Measurements from ENCODE around the gene HNRNPR. TPM values are rescaled to one million over a fixed set of nuclear protein-coding genes. Genes with fewer than 3 reads are reported as not detected.
A peak's percentile ranks its signal among the peaks of the same experiment; 100 is the strongest.

HNRNPR gene
- total and polyA plus RNA-seq, 9 of the 15 experiments (the other 6 are each of a cell fraction or from before 2014, with no cell fraction given): 80.9 to 372 (median 301) TPM

DNA sequence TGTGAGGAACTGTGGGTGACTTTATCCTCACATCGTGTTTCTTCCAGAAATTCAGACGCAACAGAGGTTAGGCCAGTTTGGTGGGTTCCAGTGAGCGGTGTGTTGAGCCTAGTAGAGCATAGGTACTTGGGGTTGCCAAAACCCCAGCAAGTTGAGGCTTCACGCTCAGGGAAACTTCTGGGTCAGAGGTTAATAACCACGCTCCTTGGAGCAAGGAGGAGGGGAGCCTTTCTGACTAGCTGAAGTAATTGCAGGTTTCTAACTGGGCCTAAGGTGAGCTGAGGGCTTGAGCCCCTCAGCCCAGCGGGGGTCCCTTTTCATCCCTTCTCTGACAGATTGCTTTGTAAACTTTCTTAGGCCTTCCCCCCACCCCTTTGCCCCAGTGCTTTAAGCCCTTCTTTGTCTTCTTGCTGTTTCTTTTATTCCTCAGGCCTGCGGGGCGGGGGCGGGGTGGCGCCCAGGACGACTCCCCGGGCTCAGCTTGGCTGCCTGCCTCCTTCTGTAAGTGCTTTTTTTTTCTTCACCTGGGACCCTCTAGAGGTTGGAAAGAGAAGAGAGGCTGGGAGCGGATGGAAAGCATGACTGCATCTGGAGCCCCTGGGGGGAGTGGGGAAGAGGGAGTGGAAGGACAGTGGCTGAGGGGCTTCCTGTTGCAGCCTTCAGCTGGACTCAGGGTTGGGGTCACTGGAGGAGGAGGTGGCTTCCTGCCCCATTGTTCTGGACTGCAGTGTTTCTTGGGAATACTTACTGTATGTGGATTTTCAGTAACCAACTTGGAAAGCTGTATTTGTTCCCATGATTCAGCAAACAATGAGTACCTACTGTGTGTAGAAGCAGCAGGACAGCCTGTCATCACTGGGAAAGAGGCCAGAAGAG is 26.9 kb upstream of the HNRNPR start (continued):
- TF ChIP-seq GTF2E2 (tag; IDR thresholded peaks at IDR 0.05) (no peak), CHD2 (IDR thresholded peaks at IDR 0.05; ENCODE audit: low read depth, low read length) (no peak), PHF20 (IDR thresholded peaks at IDR 0.05; ENCODE audit: partially characterized antibody) (no peak), ZNF134 (CRISPR knock-in tag; conservative IDR thresholded peaks at IDR 0.05) (no peak), NEUROD1 (IDR thresholded peaks at IDR 0.05; ENCODE audit: borderline replicate concordance, low read depth, low read length, partially characterized antibody) (peak; percentile 16), NONO (IDR thresholded peaks at IDR 0.05; ENCODE audit: low read depth in 2 of 2, low read length in 1 of 2) (no peak), ZNF77 (CRISPR knock-in tag; IDR thresholded peaks at IDR 0.05) (no peak), POLR2AphosphoS2 (IDR thresholded peaks at IDR 0.05; ENCODE audit: low read length) (no peak), ZBTB17 (CRISPR knock-in tag; IDR thresholded peaks at IDR 0.05) (no peak), RUNX1 (IDR thresholded peaks at IDR 0.05; ENCODE audit: low read depth) (no peak), ILK (tag; IDR thresholded peaks at IDR 0.05; ENCODE audit: borderline replicate concordance, low read depth) (no peak), RBM15 (IDR thresholded peaks at IDR 0.05; ENCODE audit: insufficient read depth, low read length) (no peak), NCOA1 (IDR thresholded peaks at IDR 0.05; ENCODE audit: low read depth) (no peak)
- TF ChIP-seq, protein P1, sequence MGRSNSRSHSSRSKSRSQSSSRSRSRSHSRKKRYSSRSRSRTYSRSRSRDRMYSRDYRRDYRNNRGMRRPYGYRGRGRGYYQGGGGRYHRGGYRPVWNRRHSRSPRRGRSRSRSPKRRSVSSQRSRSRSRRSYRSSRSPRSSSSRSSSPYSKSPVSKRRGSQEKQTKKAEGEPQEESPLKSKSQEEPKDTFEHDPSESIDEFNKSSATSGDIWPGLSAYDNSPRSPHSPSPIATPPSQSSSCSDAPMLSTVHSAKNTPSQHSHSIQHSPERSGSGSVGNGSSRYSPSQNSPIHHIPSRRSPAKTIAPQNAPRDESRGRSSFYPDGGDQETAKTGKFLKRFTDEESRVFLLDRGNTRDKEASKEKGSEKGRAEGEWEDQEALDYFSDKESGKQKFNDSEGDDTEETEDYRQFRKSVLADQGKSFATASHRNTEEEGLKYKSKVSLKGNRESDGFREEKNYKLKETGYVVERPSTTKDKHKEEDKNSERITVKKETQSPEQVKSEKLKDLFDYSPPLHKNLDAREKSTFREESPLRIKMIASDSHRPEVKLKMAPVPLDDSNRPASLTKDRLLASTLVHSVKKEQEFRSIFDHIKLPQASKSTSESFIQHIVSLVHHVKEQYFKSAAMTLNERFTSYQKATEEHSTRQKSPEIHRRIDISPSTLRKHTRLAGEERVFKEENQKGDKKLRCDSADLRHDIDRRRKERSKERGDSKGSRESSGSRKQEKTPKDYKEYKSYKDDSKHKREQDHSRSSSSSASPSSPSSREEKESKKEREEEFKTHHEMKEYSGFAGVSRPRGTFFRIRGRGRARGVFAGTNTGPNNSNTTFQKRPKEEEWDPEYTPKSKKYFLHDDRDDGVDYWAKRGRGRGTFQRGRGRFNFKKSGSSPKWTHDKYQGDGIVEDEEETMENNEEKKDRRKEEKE (IDR thresholded peaks at IDR 0.05; ENCODE audit: borderline replicate concordance in 1 of 2, control insufficient read depth in 1 of 2, low read depth in 2 of 2, low read length in 1 of 2): no peak
- TF ChIP-seq, protein P2, sequence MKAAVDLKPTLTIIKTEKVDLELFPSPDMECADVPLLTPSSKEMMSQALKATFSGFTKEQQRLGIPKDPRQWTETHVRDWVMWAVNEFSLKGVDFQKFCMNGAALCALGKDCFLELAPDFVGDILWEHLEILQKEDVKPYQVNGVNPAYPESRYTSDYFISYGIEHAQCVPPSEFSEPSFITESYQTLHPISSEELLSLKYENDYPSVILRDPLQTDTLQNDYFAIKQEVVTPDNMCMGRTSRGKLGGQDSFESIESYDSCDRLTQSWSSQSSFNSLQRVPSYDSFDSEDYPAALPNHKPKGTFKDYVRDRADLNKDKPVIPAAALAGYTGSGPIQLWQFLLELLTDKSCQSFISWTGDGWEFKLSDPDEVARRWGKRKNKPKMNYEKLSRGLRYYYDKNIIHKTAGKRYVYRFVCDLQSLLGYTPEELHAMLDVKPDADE (conservative IDR thresholded peaks at IDR 0.05; ENCODE audit: control insufficient read depth, low read depth, low read length): no peak
- TF ChIP-seq, protein P3, sequence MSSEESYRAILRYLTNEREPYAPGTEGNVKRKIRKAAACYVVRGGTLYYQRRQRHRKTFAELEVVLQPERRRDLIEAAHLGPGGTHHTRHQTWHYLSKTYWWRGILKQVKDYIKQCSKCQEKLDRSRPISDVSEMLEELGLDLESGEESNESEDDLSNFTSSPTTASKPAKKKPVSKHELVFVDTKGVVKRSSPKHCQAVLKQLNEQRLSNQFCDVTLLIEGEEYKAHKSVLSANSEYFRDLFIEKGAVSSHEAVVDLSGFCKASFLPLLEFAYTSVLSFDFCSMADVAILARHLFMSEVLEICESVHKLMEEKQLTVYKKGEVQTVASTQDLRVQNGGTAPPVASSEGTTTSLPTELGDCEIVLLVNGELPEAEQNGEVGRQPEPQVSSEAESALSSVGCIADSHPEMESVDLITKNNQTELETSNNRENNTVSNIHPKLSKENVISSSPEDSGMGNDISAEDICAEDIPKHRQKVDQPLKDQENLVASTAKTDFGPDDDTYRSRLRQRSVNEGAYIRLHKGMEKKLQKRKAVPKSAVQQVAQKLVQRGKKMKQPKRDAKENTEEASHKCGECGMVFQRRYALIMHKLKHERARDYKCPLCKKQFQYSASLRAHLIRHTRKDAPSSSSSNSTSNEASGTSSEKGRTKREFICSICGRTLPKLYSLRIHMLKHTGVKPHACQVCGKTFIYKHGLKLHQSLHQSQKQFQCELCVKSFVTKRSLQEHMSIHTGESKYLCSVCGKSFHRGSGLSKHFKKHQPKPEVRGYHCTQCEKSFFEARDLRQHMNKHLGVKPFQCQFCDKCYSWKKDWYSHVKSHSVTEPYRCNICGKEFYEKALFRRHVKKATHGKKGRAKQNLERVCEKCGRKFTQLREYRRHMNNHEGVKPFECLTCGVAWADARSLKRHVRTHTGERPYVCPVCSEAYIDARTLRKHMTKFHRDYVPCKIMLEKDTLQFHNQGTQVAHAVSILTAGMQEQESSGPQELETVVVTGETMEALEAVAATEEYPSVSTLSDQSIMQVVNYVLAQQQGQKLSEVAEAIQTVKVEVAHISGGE (CRISPR knock-in tag; IDR thresholded peaks at IDR 0.05): 0 out of 6 replicates have a peak, but pooled peaks of 1 of the 3 experiments have one; percentile 18

Data from K562 (cell line).